HG03571 (cell line): ENCODE results near the gene RAB3D.
"Not testable (repeated sequence)": the region's sequence is repeated elsewhere in the genome, so short reads cannot be mapped to it uniquely, and the experiment has no call there.

Experiments used
- ATAC-seq: cut with Tn5 transposase; IDR thresholded peaks from one replicate; pipeline ENCODE4 v1.9.1; 2021; ENCODE audit not compliant: unreplicated experiment

Gene RAB3D

DNA sequence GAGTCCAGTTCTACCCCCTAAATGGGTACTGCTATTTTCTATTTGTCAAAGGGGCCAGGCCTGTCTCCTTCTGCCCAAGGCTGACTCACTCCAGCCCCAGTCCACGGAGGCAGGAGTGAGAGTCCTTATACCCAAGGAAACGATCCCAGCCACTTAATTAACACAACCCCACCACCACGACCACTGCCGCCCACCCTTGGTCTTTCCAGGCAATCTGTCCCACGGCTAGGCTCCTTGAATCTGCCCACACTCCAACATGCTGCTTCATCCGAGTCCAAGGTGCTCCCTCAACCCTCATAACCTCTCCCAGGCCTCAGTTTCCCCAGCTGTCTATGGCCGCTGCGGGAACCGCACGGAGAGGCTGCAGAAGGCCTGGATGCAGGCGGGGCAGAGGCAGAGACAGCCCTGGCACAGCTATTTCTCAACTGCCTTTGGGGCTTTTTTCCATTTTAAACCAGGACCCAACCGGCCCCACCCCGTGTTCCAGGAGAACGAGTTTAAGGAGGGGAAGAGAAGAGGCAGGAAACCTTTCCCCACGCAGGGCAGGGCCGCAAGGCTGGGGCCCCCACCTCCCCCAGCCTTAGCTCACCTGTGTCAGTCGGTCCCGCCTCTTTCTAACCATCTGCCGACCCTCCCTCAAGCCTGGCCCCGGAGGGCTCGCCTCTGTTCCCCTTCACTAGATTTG is 746 bp downstream of the RAB3D start:
- ATAC-seq: no peak

DNA sequence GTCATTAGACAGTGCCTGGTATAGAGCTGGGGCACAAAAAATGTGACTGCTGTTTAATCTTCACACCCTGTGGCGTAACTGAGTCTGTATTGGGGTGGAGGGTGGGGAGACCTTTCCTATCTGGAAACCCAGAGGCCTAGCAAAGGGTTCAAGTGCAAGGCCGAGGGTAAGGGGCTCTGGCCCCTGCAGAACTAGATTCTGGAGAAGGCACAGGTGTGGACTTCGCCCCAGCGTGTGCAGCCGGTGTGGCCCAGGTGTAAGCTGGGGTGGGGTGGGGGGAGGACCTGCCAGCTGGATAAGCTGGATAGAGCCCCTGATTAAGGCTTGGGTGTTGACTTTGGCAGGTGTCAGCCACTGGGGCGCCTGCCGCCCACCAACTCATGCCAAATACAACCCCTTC is 1.3 kb downstream of the RAB3D start:
- ATAC-seq: no peak

DNA sequence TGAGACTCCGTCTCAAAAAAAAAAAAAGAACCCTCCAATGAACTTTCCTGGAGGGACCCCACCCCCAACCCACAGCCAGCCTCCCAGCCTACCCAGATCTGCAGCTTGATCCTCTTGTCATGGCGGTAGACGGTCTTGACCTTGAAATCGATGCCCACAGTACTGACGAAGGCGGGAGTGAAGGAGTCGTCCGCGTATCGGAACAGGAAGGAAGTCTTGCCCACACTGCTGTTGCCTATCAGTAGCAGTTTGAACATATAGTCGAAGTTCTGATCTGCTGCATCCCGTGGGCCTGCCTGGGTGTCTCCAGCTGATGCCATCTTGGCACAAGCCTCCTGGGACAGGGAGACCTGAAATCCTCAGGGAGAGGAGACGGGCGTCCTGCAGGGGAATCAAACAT is 2.4 kb downstream of the RAB3D start:
- no peak for ATAC-seq

DNA sequence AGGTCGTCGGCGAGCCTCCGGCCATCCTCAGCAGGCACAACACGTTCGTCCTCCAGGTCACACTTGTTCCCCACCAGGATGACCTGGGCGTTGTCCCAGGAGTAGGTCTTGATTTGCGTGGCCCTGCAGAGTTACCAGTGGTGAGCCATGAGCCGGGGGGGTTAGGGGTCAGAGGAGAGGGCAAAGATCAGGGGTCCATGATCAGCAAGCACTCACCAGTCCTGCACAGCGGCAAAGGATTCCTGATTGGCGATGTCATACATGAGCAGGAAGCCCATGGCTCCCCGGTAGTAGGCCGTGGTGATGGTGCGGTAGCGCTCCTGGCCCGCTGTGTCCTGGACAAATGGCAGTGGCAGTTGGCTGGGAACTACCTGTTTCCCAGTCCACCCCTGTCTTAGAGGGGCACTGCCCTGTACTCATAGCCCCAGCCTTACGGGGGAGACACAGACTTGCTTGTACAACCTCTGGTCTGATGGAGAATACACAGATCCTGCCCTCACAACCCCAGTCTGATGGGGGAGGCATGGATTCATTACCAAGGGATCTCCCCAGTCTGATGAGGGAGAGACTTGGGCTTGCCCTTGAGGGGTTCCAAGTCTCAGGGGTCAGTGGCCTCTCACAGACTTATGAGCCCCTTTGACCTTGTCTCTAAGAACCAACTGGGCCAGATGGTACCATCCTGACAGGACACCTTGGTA is 3.9 kb downstream of the RAB3D start:
- ATAC-seq: no peak

DNA sequence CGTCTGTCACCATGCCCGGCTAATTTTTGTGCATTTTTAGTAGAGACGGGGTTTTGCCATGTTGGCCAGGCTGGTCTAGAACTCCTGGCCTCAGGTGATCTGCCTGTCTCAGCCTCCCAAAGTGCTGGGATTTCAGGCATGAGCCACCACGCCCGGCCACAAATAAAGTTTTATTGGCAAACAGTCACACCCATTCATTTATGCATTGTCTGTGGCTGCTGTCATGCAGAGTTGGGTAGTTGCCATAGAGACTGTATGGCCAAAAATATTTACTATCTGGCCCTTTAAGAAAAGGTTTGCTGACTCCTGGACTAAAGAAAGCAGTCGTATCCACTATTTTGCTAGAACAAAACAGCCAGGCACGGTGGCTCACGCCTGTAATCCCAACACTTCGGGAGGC is 5.6 kb downstream of the RAB3D start:
- ATAC-seq: not testable (repeated sequence)

DNA sequence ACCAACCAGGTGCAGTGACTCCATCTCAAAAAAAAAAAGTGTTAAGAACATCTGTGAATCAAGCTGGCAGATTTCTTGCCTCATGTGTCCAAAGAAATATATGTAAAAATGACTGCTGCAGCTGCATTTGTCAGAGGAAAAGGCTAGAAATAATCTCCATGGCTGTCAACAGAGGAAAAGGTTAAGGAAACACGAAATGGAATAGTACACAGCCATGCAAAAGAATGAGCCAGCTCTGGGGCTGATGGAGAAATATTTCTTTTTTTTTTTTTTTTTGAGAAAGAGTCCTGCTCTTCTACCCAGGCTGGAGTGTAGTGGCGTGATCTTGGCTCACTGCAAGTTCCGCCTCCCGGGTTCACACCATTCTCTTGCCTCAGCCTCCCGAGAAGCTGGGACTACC is 6.6 kb downstream of the RAB3D start:
- no peak for ATAC-seq

DNA sequence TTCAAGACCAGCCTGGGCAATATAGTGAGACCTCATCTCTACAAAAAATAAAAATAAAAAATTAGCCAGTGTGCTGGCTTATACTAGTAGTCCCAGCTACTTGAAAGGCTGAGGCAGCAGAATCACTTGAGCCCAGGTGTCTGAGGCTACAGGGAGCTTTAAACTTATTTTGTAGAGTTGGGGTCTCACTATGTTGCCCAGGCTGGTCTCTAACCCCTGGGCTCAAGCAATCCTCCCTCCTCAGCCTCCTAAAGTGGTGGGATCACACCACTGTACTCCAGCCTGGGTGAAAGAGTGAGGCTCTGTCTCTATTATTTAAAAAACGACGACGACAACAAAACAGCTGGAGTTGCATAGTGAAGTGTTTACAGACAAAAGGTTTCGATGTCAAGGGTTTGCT is 8.0 kb downstream of the RAB3D start:
- ATAC-seq: no peak

DNA sequence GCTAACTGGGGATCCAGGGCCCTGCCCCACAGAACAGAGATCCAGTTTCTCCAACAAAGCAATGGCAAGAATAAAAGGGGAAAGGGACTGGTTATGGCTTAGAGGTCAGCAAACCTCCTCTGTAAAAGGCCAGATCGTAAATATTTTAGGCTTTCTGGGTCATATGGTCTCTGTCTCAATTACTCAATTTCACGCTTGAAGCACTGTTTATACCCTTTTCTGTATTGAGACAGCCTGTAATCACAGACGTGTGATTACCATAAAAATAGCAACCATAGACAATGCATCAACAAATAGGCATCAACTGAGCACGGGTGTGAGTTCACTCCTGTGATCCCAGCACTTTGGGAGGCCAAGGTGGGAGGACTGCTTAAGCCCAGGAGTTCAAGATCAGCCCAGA is 9.3 kb downstream of the RAB3D start:
- ATAC-seq: no peak

DNA sequence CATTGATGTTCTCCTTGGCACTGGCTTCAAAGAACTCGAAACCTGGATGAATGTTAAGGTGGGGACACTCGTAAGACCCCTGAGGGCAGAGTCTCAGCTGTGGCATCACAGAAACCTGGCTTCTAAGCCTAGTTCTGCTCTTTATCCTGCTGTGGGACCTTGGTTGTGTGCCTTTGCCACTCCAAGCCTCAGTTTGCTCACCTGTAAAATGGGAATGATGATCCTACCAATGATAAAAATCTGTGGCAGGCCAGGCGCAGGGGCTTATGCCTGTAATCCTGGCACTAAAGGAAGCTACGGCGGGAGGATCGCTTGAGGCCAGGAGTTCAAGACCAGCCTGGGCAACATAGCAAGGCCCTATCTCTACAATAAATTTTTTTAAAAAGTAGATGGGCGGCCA is 13.9 kb downstream of the RAB3D start:
- no peak for ATAC-seq

DNA sequence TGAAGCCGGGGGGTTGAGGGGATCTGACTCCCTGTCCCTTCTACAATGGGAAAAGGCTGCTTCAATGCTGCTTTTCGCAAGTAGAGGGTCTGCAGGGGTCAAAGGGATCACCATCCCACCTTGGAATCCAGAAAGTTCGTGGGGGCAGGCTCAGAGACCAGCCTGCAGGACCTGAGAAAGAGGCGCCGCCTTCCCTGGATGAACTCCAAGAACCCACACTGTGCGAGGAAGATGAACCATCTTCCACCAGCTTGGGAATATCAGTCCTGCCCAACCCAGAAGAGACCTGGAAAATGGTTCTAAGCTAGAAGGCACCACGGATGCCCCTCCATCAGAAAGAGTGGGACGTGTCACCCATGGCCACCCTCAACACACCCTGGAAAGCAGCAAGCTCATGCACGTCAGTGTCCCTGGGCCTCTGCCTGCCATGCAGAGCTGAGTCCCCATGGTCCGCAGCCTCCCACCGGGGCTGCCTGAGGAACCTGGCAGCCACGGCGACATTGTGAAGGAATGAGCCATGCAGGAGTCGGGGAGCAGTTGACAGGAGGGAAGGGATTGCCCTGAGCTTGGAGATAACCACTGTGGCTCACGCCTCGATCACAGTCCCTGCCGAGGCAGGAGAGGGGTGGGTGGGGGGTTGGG is 14.6 kb downstream of the RAB3D start:
- ATAC-seq: no peak

DNA sequence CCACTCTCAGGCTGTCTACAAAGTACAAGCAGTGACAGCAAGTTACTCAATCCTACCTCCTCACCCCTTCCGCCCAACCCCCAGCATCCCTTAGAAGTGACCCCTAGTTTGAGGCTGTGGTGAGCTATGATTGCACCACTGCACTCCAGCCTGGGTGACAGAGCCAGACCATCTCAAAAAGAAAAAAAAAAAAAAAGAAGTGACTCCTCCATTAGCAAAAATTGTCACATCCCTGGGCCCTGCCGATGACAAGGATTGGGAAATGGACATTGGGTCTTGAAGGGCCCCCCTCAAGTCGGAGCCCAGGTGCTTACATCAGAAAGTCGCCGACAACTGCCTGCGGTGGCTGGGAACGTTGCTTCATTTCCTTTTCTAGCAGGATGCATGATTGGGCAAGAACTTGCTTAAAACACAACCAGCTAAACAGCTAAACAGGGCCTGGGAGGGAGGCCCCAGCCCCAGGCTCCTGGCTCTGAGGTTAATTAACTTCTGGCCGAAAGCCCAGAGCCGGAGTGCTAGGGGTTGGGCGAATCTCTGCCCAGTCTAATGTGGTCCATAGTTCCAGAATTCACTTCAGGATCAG is 15.3 kb downstream of the RAB3D start:
- ATAC-seq: no peak

DNA sequence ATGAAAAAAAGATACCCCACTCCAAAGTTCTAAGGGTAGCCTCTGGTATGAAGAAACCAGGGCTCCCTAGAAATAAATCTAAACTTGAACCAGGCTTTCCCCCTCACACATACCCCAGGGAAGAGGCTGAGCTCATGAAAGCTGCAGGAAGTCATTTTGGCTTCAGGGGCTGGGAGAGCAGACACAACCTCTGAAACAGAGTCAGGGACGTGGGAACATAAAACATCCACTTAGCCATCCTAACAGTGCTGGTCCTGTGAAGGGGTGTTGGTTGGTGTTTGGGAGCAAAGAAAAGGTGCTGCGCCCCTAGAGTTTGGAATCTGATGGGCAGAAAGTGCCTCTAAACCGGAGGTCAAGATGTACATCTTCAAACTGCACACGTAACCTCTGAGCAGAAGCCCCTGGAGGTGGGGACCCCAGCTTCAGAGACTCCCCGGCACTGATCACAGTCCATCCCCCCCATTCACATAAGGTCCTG is 15.8 kb downstream of the RAB3D start:
- ATAC-seq: no peak

DNA sequence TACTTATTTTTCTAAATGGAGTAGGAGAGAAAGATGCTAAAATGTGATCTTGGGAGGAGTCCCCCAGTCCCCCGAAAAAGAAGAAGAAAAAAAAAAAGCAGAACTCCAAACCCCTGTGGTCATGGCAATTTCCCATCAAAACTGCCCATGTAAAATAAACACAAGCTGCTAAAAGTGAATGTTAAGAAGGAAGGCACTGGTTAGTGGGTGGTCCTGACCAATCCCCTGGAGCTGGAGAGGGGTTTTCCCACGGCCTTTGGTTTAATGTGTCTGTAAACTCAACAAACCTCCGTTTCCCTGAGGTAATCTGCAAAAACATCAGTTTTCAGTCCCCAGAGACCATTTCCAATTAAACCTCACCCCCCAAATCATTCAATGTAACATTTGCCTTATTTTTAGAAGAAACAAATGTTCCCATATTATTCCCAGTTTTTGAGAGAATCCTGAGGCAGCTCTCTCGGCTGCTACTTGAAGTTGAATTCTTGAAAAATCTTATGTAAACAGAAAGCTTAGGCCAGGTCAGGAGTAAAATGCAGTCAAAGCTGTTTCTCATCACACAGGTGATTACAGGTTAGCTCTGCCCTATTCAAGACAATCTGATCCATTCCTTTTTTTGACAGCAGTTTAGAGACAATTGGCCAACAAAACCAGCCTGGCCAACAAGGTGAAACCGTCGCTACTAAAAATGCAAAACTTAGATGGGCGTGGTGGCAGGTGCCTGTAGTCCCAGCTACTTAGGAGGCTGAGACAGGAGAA is 17.0 kb downstream of the RAB3D start:
- no peak for ATAC-seq

DNA sequence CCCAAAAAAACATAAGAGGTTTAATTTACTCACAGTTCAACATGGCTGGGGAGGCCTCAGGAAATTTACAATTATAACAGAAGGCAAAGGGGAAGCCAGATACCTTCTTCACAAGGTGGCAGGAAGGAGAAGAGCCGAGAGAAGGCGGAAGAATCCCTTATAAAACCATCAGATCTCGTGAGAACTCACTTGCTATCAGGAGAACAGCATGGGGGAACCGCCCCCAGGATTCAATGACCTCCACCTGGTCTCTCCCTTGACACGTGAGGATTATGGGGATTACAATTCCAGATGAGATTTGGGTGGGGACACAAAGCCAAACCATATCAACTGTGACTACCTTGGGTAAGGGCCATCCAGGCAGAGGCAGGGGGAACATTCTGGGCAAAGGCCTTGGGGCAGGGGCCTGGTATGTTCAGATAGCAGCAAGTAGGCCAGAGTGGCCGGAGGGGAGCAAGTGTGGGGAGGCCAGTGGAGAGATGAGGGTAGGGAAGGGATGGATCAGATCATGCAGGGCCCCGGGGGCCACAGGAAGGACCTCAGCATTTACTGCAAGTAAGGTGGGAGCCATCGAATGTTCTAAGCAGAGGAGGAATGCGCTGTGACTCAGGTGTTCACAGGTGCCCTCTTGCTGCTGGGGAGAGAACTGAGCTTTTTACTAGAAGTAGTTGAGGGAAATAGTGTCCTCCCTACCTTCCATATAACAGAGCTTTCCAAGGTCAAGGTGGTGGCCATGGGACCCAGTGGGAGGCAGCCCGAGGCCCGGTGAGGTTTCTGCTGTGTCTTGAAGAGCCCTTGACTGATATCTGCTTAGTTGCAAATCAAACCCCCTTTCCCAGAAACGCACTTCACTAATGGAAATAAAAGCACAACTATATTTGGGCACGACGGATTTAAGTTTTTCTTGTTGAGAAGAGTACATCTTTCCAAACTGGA is 18.0 kb downstream of the RAB3D start:
- no peak for ATAC-seq

DNA sequence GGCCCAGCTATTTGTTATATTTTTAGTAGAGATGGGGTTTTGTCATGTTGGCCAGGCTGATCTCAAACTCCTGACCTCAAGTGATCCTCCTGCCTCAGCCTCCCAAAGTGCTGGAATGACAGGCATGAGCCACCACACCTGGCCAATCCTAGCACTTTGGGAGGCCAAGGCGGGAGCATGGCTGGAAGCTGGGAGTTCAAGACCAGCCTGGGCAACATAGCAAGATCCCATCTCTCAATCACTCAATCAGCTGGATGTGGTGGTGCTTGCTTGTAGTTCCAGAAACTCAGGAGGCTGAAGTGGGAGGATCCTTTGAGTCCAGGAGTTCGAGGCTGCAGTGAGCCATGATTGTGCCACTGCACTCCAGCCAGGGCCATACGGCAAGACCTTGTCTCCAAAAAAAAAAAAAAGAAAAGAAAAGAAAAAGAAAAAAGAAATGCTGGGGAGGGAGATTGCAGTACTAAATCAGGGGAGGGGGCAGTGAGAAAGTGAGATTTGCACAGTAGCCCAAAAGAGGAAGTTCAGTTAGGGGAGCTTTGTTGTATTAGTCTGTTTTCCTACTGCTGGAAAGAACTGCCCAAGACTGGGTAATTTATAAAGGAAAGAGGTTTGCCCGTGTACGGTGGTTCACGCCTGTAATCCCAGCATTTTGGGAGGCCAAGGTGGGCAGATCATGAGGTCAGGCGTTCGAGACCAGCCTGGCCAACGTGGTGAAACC is 19.0 kb downstream of the RAB3D start:
- ATAC-seq: not testable (repeated sequence)

DNA sequence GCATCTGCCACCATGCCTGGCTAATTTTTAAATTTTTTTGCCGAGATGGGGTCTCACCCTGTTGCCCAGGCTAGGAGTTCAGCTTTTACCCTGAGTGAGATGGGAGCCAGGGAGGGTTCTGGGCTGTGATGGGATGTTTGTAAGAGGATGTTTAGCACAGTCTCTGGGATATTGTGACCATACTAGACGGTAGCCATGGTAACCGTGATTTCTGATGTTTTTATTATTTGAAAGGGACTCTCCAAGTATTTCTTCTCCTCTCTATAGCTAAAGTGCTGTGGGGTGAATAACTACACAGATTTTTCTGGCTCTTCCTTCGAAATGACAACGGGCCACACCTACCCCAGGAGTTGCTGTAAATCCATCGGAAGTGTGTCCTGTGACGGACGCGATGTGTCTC is 33.1 kb downstream of the RAB3D start:
- ATAC-seq: no peak

DNA sequence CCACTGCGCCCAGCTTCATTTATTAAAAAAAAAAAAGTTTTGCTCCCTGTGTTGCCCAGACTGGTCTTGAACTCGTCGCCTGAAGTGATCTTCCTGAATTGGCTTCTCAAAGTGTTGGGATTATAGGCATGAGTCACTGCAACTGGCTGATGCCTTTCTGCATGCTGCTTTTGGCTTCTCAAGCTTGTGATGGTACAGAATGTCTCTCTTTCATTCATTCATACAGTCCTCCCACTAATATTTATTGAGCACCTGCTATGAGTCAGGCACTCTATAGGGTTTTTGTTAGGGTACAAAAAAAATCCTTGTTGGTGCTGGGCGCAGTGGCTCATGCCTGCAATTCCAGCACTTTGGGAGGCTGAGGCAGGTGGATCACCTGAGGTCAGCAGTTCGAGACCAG is 34.5 kb downstream of the RAB3D start:
- no peak for ATAC-seq

DNA sequence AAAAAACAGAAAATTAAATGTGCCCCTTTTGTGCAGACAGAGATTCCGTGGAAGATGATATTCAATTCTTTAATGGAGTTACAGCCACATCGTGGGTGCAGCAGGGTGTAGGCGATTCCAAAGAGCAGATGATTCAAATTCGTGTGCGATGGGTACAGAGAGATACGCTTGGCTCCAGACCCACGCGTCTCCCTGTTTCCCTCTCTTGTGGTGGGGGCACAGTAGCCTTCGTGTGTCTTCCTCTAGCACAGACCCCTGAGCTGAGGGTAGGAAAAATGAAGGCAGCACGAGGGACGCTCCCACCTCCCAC is 38.7 kb downstream of the RAB3D start:
- no peak for ATAC-seq

DNA sequence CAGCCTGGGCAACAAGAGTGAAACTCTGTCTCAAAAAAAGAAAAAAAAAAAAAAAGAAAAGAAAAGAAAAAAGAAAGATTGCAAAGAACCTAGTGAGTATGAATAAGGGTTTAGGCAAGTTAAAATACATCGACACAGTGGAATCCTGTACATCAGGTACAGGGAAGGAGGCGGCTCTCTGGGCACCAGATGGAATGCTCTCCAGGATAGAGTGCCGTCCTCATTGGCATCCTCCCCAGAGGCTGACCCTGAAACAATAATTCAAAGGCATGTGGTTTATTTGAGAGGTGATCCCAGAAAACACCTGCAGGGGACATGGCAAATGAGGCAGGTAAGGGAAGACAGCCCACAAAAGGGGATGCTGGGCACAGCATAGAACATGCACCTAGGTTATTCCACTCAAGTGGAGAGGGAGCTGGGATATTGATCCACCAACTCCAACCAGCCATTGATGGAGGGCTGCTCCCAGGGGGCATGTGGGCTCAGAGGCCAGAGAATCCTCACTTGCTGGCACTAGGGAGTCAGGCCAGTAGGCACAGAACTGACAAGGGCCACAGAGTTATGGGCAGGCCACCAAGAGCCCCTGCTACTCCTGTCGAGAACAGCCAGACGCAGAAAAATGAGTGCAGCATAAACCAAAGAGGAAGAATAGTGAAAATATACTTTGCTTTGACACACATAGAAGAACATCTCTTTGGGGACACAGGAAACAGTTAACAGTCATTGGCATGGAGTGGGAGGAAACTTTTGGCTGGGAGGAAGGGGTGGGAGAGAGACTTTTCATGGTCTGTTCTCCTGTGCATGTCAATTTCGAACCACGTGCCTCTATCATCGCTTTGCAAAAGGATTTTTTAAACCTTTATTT is 39.3 kb downstream of the RAB3D start:
- no peak for ATAC-seq
